HCT116 (cell line): ENCODE data around the gene AP5Z1. TPM values are rescaled to one million over a fixed set of nuclear protein-coding genes. Genes with fewer than 3 reads are reported as not detected.

ENCODE experiments used
- ATAC-seq: fragments of 200-7000 bp; cut with Tn5 transposase; 2 replicates; pipeline ENCODE4 v1.9.1; 2020; ENCODE audit warnings: mild to moderate bottlenecking, moderate library complexity
- BruUV-seq: library from RNA; stranded (reverse); fragments of 400-500 nt; replicated peaks from 2 replicates; lab custom pipeline; 2021; lab: Mats Ljungman, UMichigan
- CTCF ChIA-PET: fragments of 300-600 bp; sonication (Branson Sonifier 250); formaldehyde crosslinking; loops from one replicate; lab custom pipeline; 2021; ENCODE audit warnings: antibody characterized with exemption; lab: Charles Lee
- POLR2A ChIA-PET: fragments of 300-600, 350-600 bp; sonication (Branson Sonifier 250); formaldehyde crosslinking; loops from one replicate; lab custom pipeline; 2021; ENCODE audit warnings: antibody characterized with exemption; lab: Charles Lee
- RAD21 ChIA-PET, 2 experiments: fragments of 300-600 bp; sonication (Branson Sonifier 250); formaldehyde crosslinking; loops; one replicate each; lab custom pipeline; 2023; ENCODE audit warnings: low total read pairs in 2 of 2; ENCODE audit not compliant: uncharacterized antibody in 2 of 2, unreplicated experiment in 2 of 2, low non-redundant PET in 1 of 2; lab: Charles Lee
- DNase-seq: peaks from one replicate; pipeline ENCODE4 v3.0.0-alpha.2; 2010; ENCODE audit warnings: low read depth, low spot score
- H2AFZ ChIP-seq: fragments of 200-600 bp; shearing (Covaris generic), sonication (generic); 2 replicates; pipeline ENCODE4 v1.6.1; 2017; ENCODE audit warnings: low read depth, mixed run types, mixed read lengths, antibody characterized with exemption, low read length; ENCODE audit not compliant: poor library complexity, severe bottlenecking
- H3K27ac ChIP-seq: 2 replicates; pipeline ENCODE4 v1.5.1; 2012; ENCODE audit warnings: low read depth, low read length
- H3K27me3 ChIP-seq: fragments of 200-600 bp; sonication (generic); 2 replicates; pipeline ENCODE4 v1.6.1; 2016; ENCODE audit warnings: mixed run types, low read length, mixed read lengths; ENCODE audit not compliant: insufficient read depth
- H3K36me3 ChIP-seq, 2 experiments: fragments of 200-500 bp in 1 of 2; fragments of 200-600 bp in 1 of 2; sonication (Bioruptor generic) in 1 of 2; sonication (generic) in 1 of 2; 2 replicates each; pipeline versions ENCODE4 v1.5.1 to v1.6.1; 2014 to 2016; ENCODE audit warnings: low read length in 2 of 2, inconsistent platforms in 1 of 2, mixed read lengths in 1 of 2, mixed run types in 1 of 2; ENCODE audit not compliant: insufficient read depth in 2 of 2, control insufficient read depth in 1 of 2
- H3K4me1 ChIP-seq, 2 experiments: fragments of 200-600 bp in 1 of 2; sonication (generic) in 1 of 2; 2 replicates each; pipeline versions ENCODE4 v1.5.1 to v1.6.1; 2012 to 2017; ENCODE audit warnings: low read length in 2 of 2, inconsistent platforms in 1 of 2, mild to moderate bottlenecking in 1 of 2, mixed read lengths in 1 of 2, mixed run types in 1 of 2, moderate library complexity in 1 of 2; ENCODE audit not compliant: insufficient read depth in 2 of 2, control insufficient read depth in 1 of 2
- H3K4me2 ChIP-seq: fragments of 200-600 bp; sonication (generic); 2 replicates; pipeline ENCODE4 v1.6.1; 2017; ENCODE audit warnings: mixed run types, low read length, mixed read lengths
- H3K4me3 ChIP-seq, 2 experiments: fragments of 200-600 bp in 1 of 2; sonication (generic) in 1 of 2; replicated peaks in 1 of 2; 2 replicates each; pipeline ENCODE4 v1.5.1; 2011 to 2016; ENCODE audit warnings: low read length in 2 of 2, control low read depth in 1 of 2, low read depth in 1 of 2, mild to moderate bottlenecking in 1 of 2, mixed read lengths in 1 of 2, mixed run types in 1 of 2
- H3K79me2 ChIP-seq: fragments of 200-600 bp; sonication (generic); 2 replicates; pipeline ENCODE4 v1.6.1; 2017; ENCODE audit warnings: mild to moderate bottlenecking, mixed run types, low read length, moderate library complexity, mixed read lengths; ENCODE audit not compliant: insufficient read depth
- H3K9ac ChIP-seq: fragments of 200-600 bp; sonication (generic); 2 replicates; pipeline ENCODE4 v1.6.1; 2016; ENCODE audit warnings: low read length, mixed read lengths
- H3K9me2 ChIP-seq: fragments of 200-600 bp; sonication (generic), shearing (Covaris generic); 2 replicates; pipeline ENCODE4 v1.6.1; 2017; ENCODE audit warnings: mixed run types, mild to moderate bottlenecking, moderate library complexity; ENCODE audit not compliant: insufficient read depth
- H3K9me3 ChIP-seq, 2 experiments: fragments of 200-500 bp in 1 of 2; fragments of 200-600 bp in 1 of 2; sonication (Bioruptor generic) in 1 of 2; sonication (generic) in 1 of 2; 2 replicates each; pipeline ENCODE4 v1.6.1; 2014 to 2017; ENCODE audit warnings: low read length in 2 of 2, mixed read lengths in 2 of 2, inconsistent platforms in 1 of 2, low read depth in 1 of 2, mild to moderate bottlenecking in 1 of 2, mixed run types in 1 of 2, moderate library complexity in 1 of 2; ENCODE audit not compliant: control insufficient read depth in 1 of 2, insufficient read depth in 1 of 2
- H4K20me1 ChIP-seq: fragments of 200-600 bp; sonication (generic), shearing (Covaris generic); 2 replicates; pipeline ENCODE4 v1.6.1; 2017; ENCODE audit warnings: mixed run types, mild to moderate bottlenecking, moderate library complexity; ENCODE audit not compliant: insufficient read depth
- CTCF ChIP-seq, 3 experiments: fragments of 200-600 bp in 1 of 3; sonication (generic) in 1 of 3; IDR thresholded peaks in 2 of 3; conservative IDR thresholded peaks in 1 of 3; 2 replicates each; pipeline ENCODE4 v1.5.1; 2012 to 2017; ENCODE audit warnings: low read depth in 2 of 3, low read length in 2 of 3, antibody characterized with exemption in 1 of 3, borderline replicate concordance in 1 of 3, control low read depth in 1 of 3, mild to moderate bottlenecking in 1 of 3, mixed read lengths in 1 of 3, mixed run types in 1 of 3, moderate library complexity in 1 of 3; ENCODE audit not compliant: insufficient read depth in 1 of 3
- EGR1 ChIP-seq: IDR thresholded peaks from 2 replicates; pipeline ENCODE4 v1.6.1; 2012; ENCODE audit warnings: low read depth
- EZH2phosphoT487 ChIP-seq: fragments of 200-600 bp; IDR thresholded peaks from 2 replicates; pipeline ENCODE4 v1.6.1; 2018; ENCODE audit warnings: antibody characterized with exemption, borderline replicate concordance
- FOSL1 ChIP-seq: IDR thresholded peaks from 2 replicates; pipeline ENCODE4 v1.6.1; 2012; ENCODE audit warnings: low read depth
- JUND ChIP-seq: IDR thresholded peaks from 2 replicates; pipeline ENCODE4 v1.6.1; 2012
- MAX ChIP-seq: IDR thresholded peaks from 2 replicates; pipeline ENCODE4 v1.6.1; 2012
- POLR2AphosphoS5 ChIP-seq: IDR thresholded peaks from 2 replicates; pipeline ENCODE4 v1.6.1; 2011; ENCODE audit warnings: mild to moderate bottlenecking, low read depth, low read length, moderate library complexity
- SRF ChIP-seq: IDR thresholded peaks from 2 replicates; pipeline ENCODE4 v1.6.1; 2012; ENCODE audit warnings: low read depth
- TCF7L2 ChIP-seq: IDR thresholded peaks from 2 replicates; pipeline ENCODE4 v1.7.0; 2011; ENCODE audit warnings: borderline replicate concordance, inconsistent platforms; ENCODE audit not compliant: insufficient read depth, insufficient read length; ENCODE audit errors: extremely low read depth
- ZFX ChIP-seq: fragments of 450-650 bp; IDR thresholded peaks from 2 replicates; pipeline ENCODE4 v1.6.1; 2017
- intact Hi-C: fragments of 100-400 bp; cut with micrococcal nuclease; formaldehyde crosslinking; loops from 2 replicates; pipeline ENCODE4 v1.10.0; 2022
- total RNA-seq: library from RNA; stranded (reverse); gene quantifications from one replicate; pipeline ENCODE4 v1.2.1, GENCODE V29; 2021; ENCODE audit not compliant: unreplicated experiment

Gene AP5Z1
- total RNA-seq, 1 experiment from 2014 or later: 23.2 TPM

- H3K27ac ChIP-seq: no peak overlapping the region
- TF ChIP-seq POLR2AphosphoS5 (no peak), ZFX (no peak), EZH2phosphoT487 (no peak), FOSL1 (no peak), SRF (no peak), JUND (no peak), EGR1 (no peak), MAX (no peak), TCF7L2 (no peak), CTCF (IDR thresholded peaks at IDR 0.05 in 2 of 3, conservative IDR thresholded peaks at IDR 0.05 in 1 of 3; ENCODE audit: borderline replicate concordance in 1 of 3, insufficient read depth in 1 of 3, low read depth in 2 of 3, low read length in 2 of 3) (no peak)
- no peaks in the 10 kb centered on the region for H3K9me3 ChIP-seq
- RAD21 ChIA-PET: no interaction called here
- no TSS peak for BruUV-seq
- CTCF ChIA-PET: no interaction called here
- no peaks in the 10 kb centered on the region for H3K27me3 ChIP-seq
- H2AFZ ChIP-seq: no peak overlapping the region
- no peaks in the 10 kb centered on the region for H3K9me2 ChIP-seq
- no peak overlapping the region for H3K4me3 ChIP-seq
- DNase-seq: no peak
- no peak overlapping the region for H3K4me2 ChIP-seq
- ATAC-seq: no peak
- H3K36me3 ChIP-seq: peaks cover 0 to 5% of the 10 kb centered on the region in 2 experiments; a peak in 1 of 4 replicates
- intact Hi-C loops: no loop called here
- H3K4me1 ChIP-seq: peaks cover 10 to 23% of the 10 kb centered on the region in 2 experiments
- H3K79me2 ChIP-seq: peaks cover 95% of the 10 kb centered on the region
- 0 out of 2 replicates have a peak, but pooled peaks cover 2% of the 10 kb centered on the region for H4K20me1 ChIP-seq
- H3K9ac ChIP-seq: no peak overlapping the region
- POLR2A ChIA-PET: no interaction called here
Measured at GRCh38 chr7:4731803-4732202, 43.6 kb upstream of the AP5Z1 start.
